Stimulated activated memory B cell treated with anti-CD40 and anti-IgM and Interleukin-4, amounts not matched to agents 10 μg/mL and 1 μg/mL and 100 μg/mL, for 72 hours (primary cell): ENCODE data around the gene SNX32.

Source experiments
- ATAC-seq: fragments of 150-1000 bp; cut with Tn5 transposase; 2 replicates; pipeline ENCODE4 v1.10.0; 2021
- H3K27ac Mint-ChIP-seq: one replicate; pipeline ENCODE4 v1.8.0; 2022; ENCODE audit warnings: mild to moderate bottlenecking, mixed read lengths
- H3K27me3 Mint-ChIP-seq: one replicate; pipeline ENCODE4 v1.8.0; 2022; ENCODE audit warnings: mixed read lengths
- H3K36me3 Mint-ChIP-seq: one replicate; pipeline ENCODE4 v1.8.0; 2022; ENCODE audit warnings: mixed read lengths
- H3K4me1 Mint-ChIP-seq: one replicate; pipeline ENCODE4 v1.8.0; 2022; ENCODE audit warnings: mixed read lengths
- H3K4me3 Mint-ChIP-seq: one replicate; pipeline ENCODE4 v1.8.0; 2022; ENCODE audit warnings: mild to moderate bottlenecking, moderate library complexity, mixed read lengths
- H3K9me3 Mint-ChIP-seq: one replicate; pipeline ENCODE4 v1.8.0; 2022; ENCODE audit warnings: mixed read lengths

Gene SNX32

GRCh38 chr11:65793144-65793581, 40.6 kb upstream of the SNX32 start:
- ATAC-seq, result no peak
- peaks cover 56% of the 10 kb centered on the region for H3K27me3 Mint-ChIP-seq
- H3K4me3 Mint-ChIP-seq, result no peak overlapping the region
- no peaks in the 10 kb centered on the region for H3K9me3 Mint-ChIP-seq
- peaks cover 23% of the 10 kb centered on the region for H3K4me1 Mint-ChIP-seq
- peak overlapping the region; percentile 82 for H3K27ac Mint-ChIP-seq
- H3K36me3 Mint-ChIP-seq, result no peaks in the 10 kb centered on the region

- no peak overlapping the region for H3K4me3 Mint-ChIP-seq
- H3K4me1 Mint-ChIP-seq, result peaks cover 18% of the 10 kb centered on the region
- no peaks in the 10 kb centered on the region for H3K9me3 Mint-ChIP-seq
- peaks cover 56% of the 10 kb centered on the region for H3K27me3 Mint-ChIP-seq
- no peaks in the 10 kb centered on the region for H3K36me3 Mint-ChIP-seq
- no peak for ATAC-seq
- H3K27ac Mint-ChIP-seq, result peak overlapping the region; percentile 82
These were observed 40.0 kb upstream of the SNX32 start for GRCh38 chr11:65793625-65794400.

GRCh38 chr11:65794570-65795510, 38.9 kb upstream of the SNX32 start:
- Mint-ChIP-seq H3K9me3 (no peaks in the 10 kb centered on the region), H3K4me1 (peaks cover 18% of the 10 kb centered on the region), H3K27me3 (peaks cover 59% of the 10 kb centered on the region), H3K36me3 (no peaks in the 10 kb centered on the region), H3K27ac (no peak overlapping the region), H3K4me3 (no peak overlapping the region)
- ATAC-seq, result no peak

- no peak overlapping the region for H3K27ac Mint-ChIP-seq
These were observed 36.8 kb upstream of the SNX32 start for GRCh38 chr11:65796726-65797601.

GRCh38 chr11:65797711-65798110, 36.1 kb upstream of the SNX32 start:
- peaks cover 3% of the 10 kb centered on the region for H3K4me1 Mint-ChIP-seq
- H3K27me3 Mint-ChIP-seq, result peaks cover 65% of the 10 kb centered on the region
- no peak overlapping the region for H3K4me3 Mint-ChIP-seq
- H3K27ac Mint-ChIP-seq, result no peak overlapping the region
- no peaks in the 10 kb centered on the region for H3K36me3 Mint-ChIP-seq
- ATAC-seq, result no peak
- no peaks in the 10 kb centered on the region for H3K9me3 Mint-ChIP-seq

More at GRCh38 chr11:65796726-65797601, 36.8 kb upstream of the SNX32 start:
- ATAC-seq, result no peak
- H3K27me3 Mint-ChIP-seq, result peaks cover 60% of the 10 kb centered on the region
- peaks cover 5% of the 10 kb centered on the region for H3K4me1 Mint-ChIP-seq
- no peaks in the 10 kb centered on the region for H3K9me3 Mint-ChIP-seq
- no peaks in the 10 kb centered on the region for H3K36me3 Mint-ChIP-seq
- H3K4me3 Mint-ChIP-seq, result no peak overlapping the region

- no peaks in the 10 kb centered on the region for H3K36me3 Mint-ChIP-seq
- no peak overlapping the region for H3K27ac Mint-ChIP-seq
- no peak overlapping the region for H3K4me3 Mint-ChIP-seq
- ATAC-seq, result no peak
- peaks cover 15% of the 10 kb centered on the region for H3K4me1 Mint-ChIP-seq
- peaks cover 76% of the 10 kb centered on the region for H3K27me3 Mint-ChIP-seq
- H3K9me3 Mint-ChIP-seq, result no peaks in the 10 kb centered on the region
These were observed 34.9 kb upstream of the SNX32 start for GRCh38 chr11:65798882-65799281.

- Mint-ChIP-seq H3K4me3 (no peak overlapping the region), H3K4me1 (peaks cover 17% of the 10 kb centered on the region), H3K27me3 (peaks cover 71% of the 10 kb centered on the region)
These were observed 32.4 kb upstream of the SNX32 start for GRCh38 chr11:65801153-65801987.

GRCh38 chr11:65802841-65803240, 30.9 kb upstream of the SNX32 start:
- peak; percentile 96 for ATAC-seq

More at GRCh38 chr11:65801153-65801987, 32.4 kb upstream of the SNX32 start:
- no peaks in the 10 kb centered on the region for H3K36me3 Mint-ChIP-seq
- H3K27ac Mint-ChIP-seq, result no peak overlapping the region
- no peak for ATAC-seq
- H3K9me3 Mint-ChIP-seq, result no peaks in the 10 kb centered on the region

GRCh38 chr11:65803797-65804492, 29.8 kb upstream of the SNX32 start:
- ATAC-seq, result no peak
- Mint-ChIP-seq H3K4me3 (no peak overlapping the region), H3K9me3 (no peaks in the 10 kb centered on the region), H3K4me1 (peaks cover 17% of the 10 kb centered on the region), H3K27ac (peak overlapping the region; percentile 69), H3K27me3 (peaks cover 53% of the 10 kb centered on the region), H3K36me3 (no peaks in the 10 kb centered on the region)

More at GRCh38 chr11:65802841-65803240, 30.9 kb upstream of the SNX32 start:
- Mint-ChIP-seq H3K27ac (peak overlapping the region; percentile 69), H3K4me1 (peaks cover 17% of the 10 kb centered on the region), H3K4me3 (peak overlapping the region; percentile 3), H3K27me3 (peaks cover 56% of the 10 kb centered on the region), H3K9me3 (no peaks in the 10 kb centered on the region), H3K36me3 (no peaks in the 10 kb centered on the region)

- Mint-ChIP-seq H3K27ac (no peak overlapping the region), H3K36me3 (no peaks in the 10 kb centered on the region), H3K27me3 (peaks cover 36% of the 10 kb centered on the region)
These were observed 26.8 kb upstream of the SNX32 start for GRCh38 chr11:65806979-65807378.

GRCh38 chr11:65808744-65809341, 24.9 kb upstream of the SNX32 start:
- Mint-ChIP-seq H3K27me3 (peaks cover 20% of the 10 kb centered on the region), H3K27ac (no peak overlapping the region), H3K36me3 (no peaks in the 10 kb centered on the region), H3K4me1 (peaks cover 12% of the 10 kb centered on the region), H3K4me3 (no peak overlapping the region), H3K9me3 (no peaks in the 10 kb centered on the region)
- no peak for ATAC-seq

More at GRCh38 chr11:65806979-65807378, 26.8 kb upstream of the SNX32 start:
- Mint-ChIP-seq H3K4me1 (peaks cover 23% of the 10 kb centered on the region), H3K9me3 (no peaks in the 10 kb centered on the region), H3K4me3 (no peak overlapping the region)
- no peak for ATAC-seq

GRCh38 chr11:65809496-65809895, 24.3 kb upstream of the SNX32 start:
- ATAC-seq, result no peak
- Mint-ChIP-seq H3K27ac (no peak overlapping the region), H3K4me1 (peaks cover 14% of the 10 kb centered on the region), H3K36me3 (no peaks in the 10 kb centered on the region), H3K4me3 (no peak overlapping the region), H3K27me3 (peaks cover 13% of the 10 kb centered on the region), H3K9me3 (no peaks in the 10 kb centered on the region)
